Measurements from ENCODE around the gene SORCS2.

The SORCS2 gene

GRCh38 chr4:7485096-7485495, 292.8 kb downstream of the SORCS2 start:
- Histone ChIP-seq H3K27ac (ENCODE audit: extremely low read depth, low read depth, low read length) (no peak overlapping the region), H3K4me3 (ENCODE audit: low read depth, low read length) (no peak overlapping the region), H3K9me3 (ENCODE audit: control insufficient read depth, insufficient read depth, low read depth, low read length) (no peaks in the 10 kb centered on the region), H3K4me1 (ENCODE audit: control insufficient read depth, insufficient read depth, low read length) (no peaks in the 10 kb centered on the region), H3K36me3 (ENCODE audit: control insufficient read depth in 2 of 2, insufficient read depth in 1 of 2, low read length in 2 of 2) (no peaks in the 10 kb centered on the region)
- CTCF ChIA-PET: interaction anchor here (0.6 kb wide), 1 partner anchor 1151 kb away, joined by 4 read pairs; no protein-coding TSS in a partner anchor
- TF ChIP-seq ZNF391 (tag by site-specific recombination; IDR thresholded peaks at IDR 0.05; ENCODE audit: borderline replicate concordance, low read depth) (no peak), ZIC2 (tag by site-specific recombination; IDR thresholded peaks at IDR 0.05) (0 out of 2 replicates have a peak, but pooled peaks have one; percentile 10), ZNF585B (tag by site-specific recombination; IDR thresholded peaks at IDR 0.05) (no peak), EGR2 (tag by site-specific recombination; IDR thresholded peaks at IDR 0.05; ENCODE audit: low read depth) (0 out of 2 replicates have a peak, but pooled peaks have one; percentile 1), GLIS1 (tag by site-specific recombination; IDR thresholded peaks at IDR 0.05) (0 out of 2 replicates have a peak, but pooled peaks have one; percentile 34)
- POLR2A ChIA-PET: no interaction called here

GRCh38 chr4:7486101-7486500, 293.8 kb downstream of the SORCS2 start:
- Histone ChIP-seq H3K9me3 (ENCODE audit: control insufficient read depth, insufficient read depth, low read depth, low read length) (no peaks in the 10 kb centered on the region), H3K4me3 (ENCODE audit: low read depth, low read length) (no peak overlapping the region), H3K4me1 (ENCODE audit: control insufficient read depth, insufficient read depth, low read length) (no peaks in the 10 kb centered on the region), H3K27ac (ENCODE audit: extremely low read depth, low read depth, low read length) (no peak overlapping the region), H3K36me3 (ENCODE audit: control insufficient read depth in 2 of 2, insufficient read depth in 1 of 2, low read length in 2 of 2) (no peaks in the 10 kb centered on the region)
- TF ChIP-seq ZNF654 (tag by site-specific recombination; IDR thresholded peaks at IDR 0.05; ENCODE audit: low read depth) (no peak), ZEB2 (tag by site-specific recombination; IDR thresholded peaks at IDR 0.05) (no peak), SP2 (tag by site-specific recombination; IDR thresholded peaks at IDR 0.05) (no peak), ZBTB1 (tag by site-specific recombination; IDR thresholded peaks at IDR 0.05) (no peak), ZBTB6 (tag by site-specific recombination; IDR thresholded peaks at IDR 0.05) (no peak)
- ChIA-PET POLR2A (no interaction called here), CTCF (no interaction called here)

GRCh38 chr4:7487502-7487901, 295.2 kb downstream of the SORCS2 start:
- Histone ChIP-seq H3K4me3 (ENCODE audit: low read depth, low read length) (no peak overlapping the region), H3K4me1 (ENCODE audit: control insufficient read depth, insufficient read depth, low read length) (no peaks in the 10 kb centered on the region), H3K9me3 (ENCODE audit: control insufficient read depth, insufficient read depth, low read depth, low read length) (no peaks in the 10 kb centered on the region), H3K36me3 (ENCODE audit: control insufficient read depth in 2 of 2, insufficient read depth in 1 of 2, low read length in 2 of 2) (no peaks in the 10 kb centered on the region), H3K27ac (ENCODE audit: extremely low read depth, low read depth, low read length) (no peak overlapping the region)
- no peak for TF ChIP-seq REST (tag by site-specific recombination; IDR thresholded peaks at IDR 0.05)
- TF ChIP-seq ZNF514 (tag by site-specific recombination; IDR thresholded peaks at IDR 0.05): no peak
- CTCF ChIA-PET: interaction anchor here (0.6 kb wide), 1 partner anchor 363 kb away, joined by 3 read pairs; no protein-coding TSS in a partner anchor
- POLR2A ChIA-PET: no interaction called here

GRCh38 chr4:7487998-7488671, 295.8 kb downstream of the SORCS2 start:
- CTCF ChIA-PET: no interaction called here
- Histone ChIP-seq H3K4me1 (ENCODE audit: control insufficient read depth, insufficient read depth, low read length) (no peaks in the 10 kb centered on the region), H3K4me3 (ENCODE audit: low read depth, low read length) (no peak overlapping the region), H3K9me3 (ENCODE audit: control insufficient read depth, insufficient read depth, low read depth, low read length) (no peaks in the 10 kb centered on the region), H3K27ac (ENCODE audit: extremely low read depth, low read depth, low read length) (no peak overlapping the region), H3K36me3 (ENCODE audit: control insufficient read depth in 2 of 2, insufficient read depth in 1 of 2, low read length in 2 of 2) (no peaks in the 10 kb centered on the region)
- POLR2A ChIA-PET: no interaction called here
- TF ChIP-seq ZNF239 (tag by site-specific recombination; IDR thresholded peaks at IDR 0.05) (no peak), ZNF660 (tag by site-specific recombination; IDR thresholded peaks at IDR 0.05) (no peak), ZNF24 (tag by site-specific recombination; IDR thresholded peaks at IDR 0.05) (no peak), ZNF311 (tag by site-specific recombination; IDR thresholded peaks at IDR 0.05; ENCODE audit: borderline replicate concordance) (no peak), ZNF580 (tag by site-specific recombination; IDR thresholded peaks at IDR 0.05) (no peak), YY2 (tag by site-specific recombination; IDR thresholded peaks at IDR 0.05) (no peak), KLF8 (tag by site-specific recombination; IDR thresholded peaks at IDR 0.05) (no peak), ZNF223 (tag by site-specific recombination; IDR thresholded peaks at IDR 0.05) (no peak), PBX3 (CRISPR knock-in tag; IDR thresholded peaks at IDR 0.05) (no peak)

Data from HEK293 (cell line).